Stimulated activated CD4-positive, alpha-beta T cell treated with anti-CD3 and anti-CD28 coated beads, Interleukin-4, amount 100 ng/mL, for 48 hours (primary cell): ENCODE results near the gene NCBP2.
A peak's percentile ranks its signal among the peaks of the same experiment; 100 is the strongest.

Experiments
- DNase-seq, 2 donors: peaks; one replicate each; pipeline ENCODE4 v3.0.0-alpha.2; 2020; ENCODE audit warnings: low read depth in 2 of 2

Gene NCBP2

DNA sequence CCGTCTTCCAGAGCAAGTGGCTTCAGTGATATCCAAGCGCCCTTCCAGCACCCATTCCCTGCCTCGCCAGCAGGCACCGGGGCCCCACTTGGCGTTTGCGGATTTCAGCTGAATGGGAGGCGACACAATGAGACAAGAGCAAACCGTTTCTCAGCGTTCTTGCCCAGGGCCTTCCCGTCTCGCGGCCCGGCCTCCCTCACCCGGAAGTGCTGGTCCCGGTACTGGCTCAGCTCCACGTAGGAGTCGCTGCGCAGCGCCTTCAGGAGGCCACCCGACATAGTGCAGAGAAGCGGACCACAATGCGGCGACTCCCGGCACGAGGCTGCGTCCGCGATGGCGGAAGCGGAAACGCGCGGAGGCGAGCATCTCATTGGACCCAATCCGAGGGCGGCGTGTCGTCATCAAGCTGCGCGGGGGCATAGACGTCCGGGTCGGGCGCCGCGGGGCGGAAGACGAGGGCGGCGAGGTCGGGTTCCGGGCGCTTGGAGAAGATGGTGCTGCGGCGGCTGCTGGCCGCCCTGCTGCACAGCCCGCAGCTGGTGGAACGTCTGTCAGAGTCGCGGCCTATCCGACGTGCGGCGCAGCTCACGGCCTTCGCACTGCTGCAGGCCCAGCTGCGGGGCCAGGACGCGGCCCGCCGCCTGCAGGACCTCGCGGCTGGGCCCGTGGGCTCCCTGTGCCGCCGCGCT lies at the start of gene NCBP2:
NCBP2 (minus strand) TSS at position 303 of the 689 bp plus-strand sequence; CDS start at position 278, 25 bp downstream.
- DNase-seq = peak; percentile 100

DNA sequence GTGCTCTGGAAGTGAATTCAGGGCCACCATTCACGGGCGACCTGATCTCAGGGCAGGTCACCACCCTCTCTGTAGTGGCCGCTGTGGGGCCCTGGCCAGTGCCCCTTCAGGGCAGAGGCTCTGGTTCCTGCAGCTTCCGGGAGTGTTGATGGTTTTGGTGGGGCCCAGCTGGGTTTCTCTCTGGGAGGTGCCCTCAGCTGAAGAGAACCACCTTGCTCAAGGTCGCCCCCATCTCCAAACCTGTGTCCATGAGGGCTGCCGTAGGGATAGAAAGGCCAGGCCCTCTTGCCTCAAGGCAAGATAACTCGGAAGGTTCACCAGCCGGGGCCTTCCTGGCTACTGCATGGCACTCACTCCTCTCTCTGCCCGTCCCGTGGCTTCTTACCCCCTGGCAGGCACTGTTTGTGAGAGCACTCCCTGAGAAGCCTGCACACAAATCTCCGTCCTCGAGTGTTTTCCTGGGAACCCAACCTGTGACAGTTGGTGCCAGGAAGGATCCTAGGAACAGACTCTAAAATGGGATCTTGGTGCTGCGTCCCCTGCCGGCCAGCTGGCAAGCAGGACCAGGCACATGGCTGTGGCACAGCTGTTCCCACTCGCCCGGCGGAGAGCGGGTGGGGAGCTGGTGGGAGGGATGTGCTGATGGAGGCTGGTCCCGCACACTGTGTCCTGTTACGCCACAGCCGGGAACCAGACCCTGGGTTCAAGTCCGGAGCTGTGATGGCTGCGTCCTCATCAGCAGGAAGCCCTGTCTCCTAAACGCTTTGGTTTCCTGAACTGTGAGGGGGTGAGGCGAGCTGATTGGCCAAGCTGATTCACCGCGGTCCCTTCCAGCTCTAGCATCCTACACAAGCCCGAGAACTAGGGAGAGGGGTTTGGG lies 49.5 kb upstream of the NCBP2 start:
- DNase-seq = no peak

DNA sequence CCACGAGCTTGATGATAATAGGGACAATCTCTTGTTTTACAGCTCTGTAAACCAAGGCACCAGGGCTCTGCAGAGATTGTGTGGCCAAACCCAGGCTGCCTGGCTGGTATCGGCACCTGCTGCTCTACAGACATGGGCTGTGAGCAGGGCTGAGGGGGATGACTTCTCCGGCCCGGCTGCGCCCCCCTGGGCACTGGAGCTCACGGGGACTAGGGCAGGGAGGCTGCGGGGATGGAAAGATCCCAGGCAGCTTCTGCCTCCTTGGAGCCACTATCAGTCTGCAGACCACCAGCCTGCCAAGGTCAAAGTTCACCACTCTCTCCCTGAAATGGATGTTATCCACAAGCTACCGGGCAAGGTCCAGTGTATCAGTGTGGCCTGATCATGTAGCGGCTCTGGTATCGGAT lies 48.3 kb upstream of the NCBP2 start:
- no peak for DNase-seq

DNA sequence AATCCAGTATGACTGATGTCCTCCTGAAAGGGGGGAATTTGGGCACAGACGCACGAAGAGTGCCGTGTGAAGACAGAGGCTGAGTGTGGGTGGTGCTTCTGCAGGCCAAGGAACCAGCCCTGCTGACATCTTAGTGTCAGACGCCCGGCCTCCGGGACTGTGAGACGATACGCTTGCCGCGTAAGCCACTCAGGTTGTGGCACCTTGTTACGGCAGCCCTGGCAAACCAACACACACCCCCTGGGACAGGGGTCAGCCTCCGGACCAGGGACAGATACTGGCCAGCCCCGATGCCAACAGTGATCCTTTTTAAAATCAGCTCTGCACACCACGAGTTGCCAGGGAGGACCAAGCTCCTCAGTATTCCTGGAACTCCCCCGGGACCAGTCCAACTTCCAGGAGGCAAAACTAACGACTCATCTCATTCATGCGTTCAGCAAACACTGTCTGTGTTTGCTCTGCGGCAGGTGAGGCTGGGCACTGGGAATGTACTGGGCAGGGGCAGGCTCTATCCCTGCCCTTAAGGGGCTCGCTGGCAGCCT lies 47.5 kb upstream of the NCBP2 start:
- DNase-seq = no peak

DNA sequence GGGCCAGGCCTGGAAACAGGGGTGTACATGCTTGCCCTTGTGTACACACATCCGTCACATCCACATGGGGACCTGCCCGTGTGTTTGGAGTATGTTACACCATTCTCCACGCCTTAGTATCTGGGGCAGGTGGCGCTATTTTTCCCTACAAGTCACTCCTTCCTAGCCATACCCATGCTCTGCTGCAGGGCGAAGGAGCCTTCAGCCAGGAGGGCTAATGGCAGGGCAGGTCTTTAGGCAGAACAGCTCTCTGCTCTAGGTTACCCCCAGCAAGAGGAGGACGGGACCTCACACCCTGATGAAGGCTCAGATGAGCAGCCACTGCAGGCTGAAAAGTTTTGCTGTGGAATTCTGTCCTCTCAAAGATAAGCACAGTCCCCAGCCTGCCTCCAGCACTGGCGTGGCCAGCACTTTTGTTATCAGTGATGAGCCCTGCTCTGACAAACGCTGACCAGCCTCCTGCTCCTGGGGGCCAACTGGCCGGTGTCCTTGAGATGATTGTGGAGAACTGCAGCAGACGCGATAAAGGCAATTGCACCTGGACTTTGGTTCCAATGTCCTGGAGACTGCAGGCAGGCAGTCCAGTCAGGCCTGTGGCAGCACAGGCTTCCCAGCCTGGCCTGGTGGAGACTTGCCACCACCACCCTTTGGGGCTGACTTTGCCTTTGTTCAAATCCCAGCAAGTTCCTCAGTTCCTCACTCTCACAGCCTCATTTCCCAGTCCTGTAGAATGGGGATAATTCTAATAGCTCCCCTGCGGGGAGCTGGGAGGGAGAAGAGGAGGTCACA lies 46.1 kb upstream of the NCBP2 start:
- DNase-seq = no peak

DNA sequence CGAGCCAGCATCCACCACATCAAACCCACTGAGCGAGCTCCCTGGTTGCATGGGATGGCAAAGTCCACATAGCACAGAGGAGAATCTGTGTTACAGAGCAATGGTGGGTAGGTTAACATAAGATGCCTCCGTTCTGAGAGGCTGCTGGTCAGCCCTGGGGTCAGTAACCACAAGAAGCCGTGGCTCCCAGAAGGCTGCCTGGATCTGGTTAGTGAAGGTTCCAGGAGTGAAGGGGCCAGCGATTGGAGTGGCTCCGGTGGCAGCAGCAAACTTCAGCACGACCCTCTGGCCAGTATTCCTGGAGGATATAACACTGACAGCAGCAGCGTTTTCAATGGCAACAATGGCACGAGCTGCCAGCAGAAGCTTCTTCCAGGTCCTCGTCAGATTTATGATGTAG lies 44.7 kb upstream of the NCBP2 start:
- no peak for DNase-seq

DNA sequence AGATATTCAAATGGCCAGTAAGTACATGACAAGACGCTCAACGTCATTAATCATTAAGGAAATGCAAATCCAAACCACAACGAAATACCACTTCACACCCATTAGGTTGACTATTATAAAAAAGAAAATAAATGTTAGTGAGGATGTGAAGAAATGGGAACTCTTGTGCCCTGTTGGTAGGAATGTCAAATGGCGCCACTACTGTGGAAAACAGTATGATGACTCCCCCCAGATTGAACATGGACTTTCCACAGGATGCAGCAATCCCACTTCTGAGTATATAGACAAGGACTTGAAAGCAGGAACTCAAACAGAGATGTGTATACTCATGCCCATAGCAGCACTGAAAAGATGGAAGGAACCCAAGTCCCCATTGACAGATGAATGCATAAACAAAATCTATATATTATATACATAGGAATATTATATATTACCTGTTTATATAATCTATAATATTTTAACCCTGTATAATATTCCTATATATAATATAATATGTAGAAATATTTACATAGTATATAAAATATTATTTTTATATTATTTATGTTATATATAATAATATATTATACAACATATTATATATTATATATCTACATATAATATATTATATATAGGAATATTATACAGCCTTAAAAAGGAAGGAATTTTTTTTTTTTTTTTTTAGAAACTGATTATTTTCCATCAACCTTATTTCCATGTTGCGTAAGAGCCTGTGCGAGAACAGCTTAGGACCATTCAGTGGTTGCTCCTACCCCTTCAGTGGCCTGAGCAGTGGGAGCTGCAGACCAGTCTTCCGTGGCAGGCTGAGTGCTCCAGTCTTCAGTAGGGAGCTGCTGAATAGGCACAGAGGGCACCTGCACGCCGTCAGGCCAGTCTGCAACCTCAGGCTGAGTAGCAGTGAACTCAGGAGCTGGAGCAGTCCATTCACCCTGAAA lies 43.9 kb upstream of the NCBP2 start:
- DNase-seq = no peak

DNA sequence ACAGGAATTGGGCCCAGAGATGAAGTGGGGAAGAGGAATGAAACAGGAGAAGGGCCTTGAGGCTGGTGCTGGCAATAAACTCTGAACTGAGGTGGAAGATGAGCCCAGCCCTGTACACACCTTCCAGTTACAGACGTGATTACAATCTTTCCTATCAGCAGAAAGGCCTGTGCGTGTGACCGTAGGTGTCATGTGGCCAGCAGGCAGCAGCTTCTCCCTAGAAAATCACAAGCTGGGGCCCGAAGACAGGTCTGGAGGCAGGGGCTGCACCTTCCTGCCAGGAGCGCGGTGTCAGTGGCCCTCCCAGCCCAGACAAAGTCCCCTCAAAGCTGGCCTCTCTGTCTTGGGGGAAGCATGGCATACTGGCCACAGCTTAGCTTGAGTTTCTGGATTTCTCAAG lies 43.0 kb upstream of the NCBP2 start:
- DNase-seq = no peak

DNA sequence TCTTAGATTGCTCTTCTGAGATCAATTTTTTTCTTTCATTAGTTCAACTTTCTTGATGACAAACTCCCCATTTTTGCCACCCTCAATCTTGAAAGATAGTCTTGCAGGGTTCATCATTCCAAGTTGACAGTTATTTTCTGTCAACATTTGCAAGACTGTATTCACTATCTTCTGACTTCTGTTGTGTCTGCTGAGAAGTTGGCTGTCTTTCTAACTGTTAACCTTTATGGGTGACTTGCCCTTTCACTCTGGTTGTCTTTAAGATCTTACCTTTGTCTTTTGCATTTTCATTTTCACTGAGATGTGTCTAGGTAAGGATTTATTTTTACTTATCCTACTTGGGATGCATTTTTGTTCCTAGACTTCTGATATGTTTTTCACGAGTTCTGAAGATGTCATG lies 40.9 kb upstream of the NCBP2 start:
- DNase-seq = no peak

DNA sequence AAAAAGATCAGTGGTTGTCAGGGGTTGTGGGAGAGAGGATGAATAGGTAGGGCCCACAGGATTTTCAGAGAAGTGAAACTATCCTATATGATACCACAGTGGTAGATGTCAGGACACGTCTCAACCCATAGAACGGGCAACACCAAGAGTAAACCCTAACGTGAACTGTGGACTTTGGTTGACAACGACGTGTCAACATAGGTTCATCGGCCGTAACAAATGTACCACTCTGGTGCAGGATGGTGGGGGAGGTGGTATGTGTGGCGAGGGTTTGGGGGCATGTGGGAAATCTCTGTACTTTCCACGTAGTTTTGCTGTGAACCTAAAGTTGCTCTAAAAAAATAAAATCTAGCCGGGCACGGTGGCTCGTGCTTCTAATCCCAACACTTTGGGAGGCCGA lies 39.3 kb upstream of the NCBP2 start:
- DNase-seq = no peak

DNA sequence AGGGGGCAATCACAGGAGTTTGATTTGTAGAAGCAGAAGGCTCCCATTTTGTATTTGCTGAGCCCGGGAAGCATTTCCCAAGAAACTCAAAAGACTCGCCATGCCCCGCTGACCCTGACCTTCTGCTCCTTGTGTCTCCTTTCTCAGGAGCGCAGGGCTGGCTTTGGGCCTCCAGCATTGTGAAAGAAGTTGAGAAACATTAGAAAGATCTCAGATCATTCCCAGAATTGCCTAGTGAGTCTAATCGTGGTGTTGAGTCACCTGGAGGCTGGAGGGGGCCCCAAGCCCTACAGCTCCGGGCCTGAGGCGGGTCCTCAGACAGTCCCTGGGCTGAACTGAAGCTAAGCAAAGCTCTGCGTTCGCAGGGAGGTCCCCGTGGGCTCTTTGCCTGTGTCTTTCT lies 37.2 kb upstream of the NCBP2 start:
- no peak for DNase-seq

DNA sequence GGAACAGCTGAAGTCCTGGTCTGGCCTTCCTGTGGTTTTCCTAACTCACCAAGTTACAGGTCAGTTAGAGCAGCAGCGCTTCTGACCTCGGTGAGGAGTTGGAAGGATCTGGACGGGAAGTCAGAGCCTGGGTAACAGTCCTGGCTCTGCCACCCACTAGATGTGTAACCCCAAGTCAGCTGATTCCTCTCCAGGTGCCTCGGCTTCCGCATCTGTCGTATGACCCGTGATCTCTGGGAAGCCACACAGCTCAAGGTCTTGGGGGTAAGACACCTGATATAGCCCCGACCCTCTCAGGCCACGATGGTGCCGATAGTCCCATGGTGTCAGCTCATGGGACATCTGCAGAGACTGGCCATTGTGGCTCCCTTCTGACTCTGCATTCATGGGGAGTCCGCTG lies 34.6 kb upstream of the NCBP2 start:
- DNase-seq = no peak

DNA sequence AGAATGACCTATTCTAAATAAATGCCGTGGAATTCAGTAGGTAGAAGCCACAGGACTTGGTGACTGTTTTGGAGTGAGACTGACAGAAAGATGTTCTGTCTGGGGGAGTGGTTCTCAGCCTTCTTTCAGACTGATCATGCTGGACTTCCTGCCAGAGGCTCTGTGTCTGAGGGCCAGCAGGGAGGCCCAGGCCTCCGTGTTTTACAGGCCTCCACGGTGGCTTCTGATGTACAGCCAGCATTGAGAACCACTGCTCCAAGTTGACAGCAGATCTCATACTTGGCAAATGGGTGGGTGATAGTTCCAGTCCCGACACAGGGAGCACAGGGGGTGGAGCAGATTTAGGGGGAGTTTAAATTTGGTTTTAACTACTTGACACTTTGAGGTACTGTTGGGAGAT lies 33.0 kb upstream of the NCBP2 start:
- no peak for DNase-seq

DNA sequence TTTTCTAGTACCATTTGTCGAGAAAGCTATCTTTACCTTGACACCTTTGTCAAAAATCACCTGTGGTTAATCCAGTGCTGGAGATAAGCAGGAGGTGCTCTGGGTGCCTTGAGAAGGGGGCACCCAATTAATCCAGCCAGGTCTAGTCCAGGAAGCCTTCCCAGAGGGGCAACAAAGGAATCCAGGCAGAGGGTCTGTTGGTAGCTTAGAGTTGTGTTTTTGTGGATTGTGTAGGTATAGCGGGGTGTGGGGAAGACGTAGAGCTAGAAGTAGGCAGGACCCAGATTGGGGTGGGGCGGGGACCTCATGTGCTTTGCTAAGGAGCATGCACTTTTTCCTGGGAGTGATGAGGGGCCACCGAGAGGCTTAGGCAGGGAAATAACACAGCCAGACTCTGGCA lies 32.3 kb upstream of the NCBP2 start:
- no peak for DNase-seq

DNA sequence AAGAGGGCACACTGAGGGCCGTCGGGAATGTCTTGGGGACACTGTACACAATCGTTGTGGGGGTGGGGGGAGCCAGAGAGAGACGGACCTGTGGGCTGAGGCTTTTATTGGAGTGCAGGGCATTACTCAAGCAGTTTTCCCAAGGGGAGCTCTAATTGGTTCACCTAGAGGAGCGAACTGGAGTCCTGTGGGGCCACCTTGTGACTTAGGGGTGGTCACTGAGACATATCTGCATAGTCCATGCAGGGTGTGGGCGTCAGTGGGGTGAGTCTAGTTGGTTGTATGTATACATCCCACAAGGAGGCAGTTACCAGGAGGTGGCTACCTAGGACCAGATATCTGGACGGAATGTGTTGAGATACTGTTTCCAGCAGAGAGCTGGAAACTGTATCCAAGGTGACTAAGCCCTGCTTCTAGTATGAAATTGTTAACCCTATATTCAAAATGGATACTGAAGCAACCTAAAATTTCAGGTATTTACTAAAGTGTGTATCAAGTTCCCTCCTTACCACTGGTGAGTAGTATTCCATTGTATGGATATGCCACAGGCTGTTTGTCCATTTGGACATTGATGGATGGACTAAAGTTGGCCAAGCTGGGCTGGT lies 28.9 kb upstream of the NCBP2 start:
- no peak for DNase-seq

DNA sequence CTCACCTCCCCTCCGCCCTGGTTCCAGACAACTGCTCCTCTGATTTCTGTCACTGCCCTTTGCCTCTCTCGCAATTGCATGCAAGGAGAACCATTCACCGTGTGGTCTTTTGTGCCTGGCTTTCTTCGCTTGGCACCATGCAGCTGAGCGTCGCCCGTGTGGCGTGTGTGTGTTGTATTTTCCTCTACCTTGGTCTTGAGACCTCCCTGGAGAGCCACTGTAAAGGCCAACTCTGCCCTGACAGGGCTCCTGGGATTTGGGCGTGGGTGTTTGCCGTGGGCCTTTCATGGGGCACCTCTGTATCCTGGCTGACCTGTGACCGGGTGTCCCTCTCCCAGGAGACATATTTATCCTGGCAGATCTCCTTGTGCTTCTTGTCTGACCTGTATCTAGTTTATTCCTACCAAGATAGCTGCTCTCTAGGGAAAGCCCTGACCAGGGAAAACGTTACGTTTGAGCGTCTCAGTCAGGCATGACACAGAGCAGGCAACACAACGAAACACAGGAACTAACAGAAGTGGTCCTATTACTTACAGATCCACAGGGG lies 28.3 kb upstream of the NCBP2 start:
- DNase-seq = no peak

DNA sequence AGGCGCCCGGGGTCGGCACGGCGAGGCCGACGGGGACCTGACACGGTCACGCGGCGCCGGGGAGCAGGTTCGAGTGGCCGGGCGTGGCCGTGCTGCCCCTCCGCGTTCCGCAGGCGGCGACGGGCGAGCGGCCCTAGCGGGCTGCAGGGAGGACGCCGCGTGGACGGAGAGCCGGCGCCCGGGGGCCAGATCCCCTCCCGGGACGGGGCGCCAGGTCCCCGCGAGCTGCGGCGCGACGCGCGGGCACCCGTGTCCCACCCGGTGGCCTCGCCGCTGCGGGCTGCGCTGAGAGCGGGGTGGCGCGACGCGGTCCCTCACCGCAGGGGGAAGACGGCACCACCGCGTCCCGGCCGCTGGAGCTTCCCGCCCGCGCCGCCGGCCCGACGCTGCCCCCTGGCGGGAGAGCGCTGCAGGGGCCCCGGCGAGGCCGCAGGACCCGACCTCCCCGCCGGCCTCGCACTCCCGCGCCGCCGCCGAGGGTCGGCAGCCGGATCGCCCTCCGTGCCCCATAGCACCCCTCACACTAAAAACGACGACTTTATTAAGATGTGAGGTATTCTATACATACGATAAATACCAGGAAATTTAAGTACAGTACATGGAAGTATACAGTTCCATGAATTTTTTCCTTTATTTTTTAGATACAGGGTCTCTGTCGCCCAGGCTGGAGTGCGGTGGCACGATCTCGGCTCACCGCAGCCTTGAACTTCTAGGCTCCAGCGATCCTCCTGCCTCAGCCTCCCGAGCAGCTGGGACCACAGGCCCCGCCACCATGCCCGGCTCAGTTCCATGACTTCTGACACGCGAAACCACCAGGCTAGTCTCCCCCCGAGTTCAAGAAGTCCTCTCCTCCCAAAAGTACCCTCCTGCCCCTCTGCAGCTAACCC lies 27.6 kb upstream of the NCBP2 start:
- peak; percentile 60 to 64 for DNase-seq

DNA sequence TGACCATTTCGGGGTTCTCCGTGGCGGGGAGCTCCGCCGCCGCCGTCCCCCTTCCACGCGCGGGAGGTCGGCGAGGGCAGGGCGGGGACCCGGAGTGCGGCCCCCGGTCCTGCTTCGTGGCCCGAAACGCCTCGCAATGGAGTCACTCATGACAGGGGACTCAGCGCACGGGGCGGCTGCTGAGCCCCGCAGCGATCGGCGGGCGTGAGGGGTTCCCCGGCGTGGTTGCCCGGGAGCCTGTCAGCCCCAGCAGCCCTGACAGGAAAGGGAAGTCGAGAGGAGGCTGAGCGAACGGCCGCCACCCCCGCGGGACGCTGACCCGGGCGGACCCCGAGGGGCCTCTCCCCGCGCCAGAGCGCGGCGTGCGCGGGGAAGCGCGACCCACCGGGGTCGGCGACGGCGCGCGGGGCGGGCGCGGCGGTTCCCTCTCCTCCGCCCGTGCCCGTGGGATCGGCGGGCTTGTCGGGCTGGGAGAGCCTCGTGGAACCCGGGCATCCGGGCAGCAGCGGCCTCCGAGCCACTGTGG lies 26.9 kb upstream of the NCBP2 start:
- DNase-seq = peak; percentile 40 to 45
